ENCODE data around the gene C1R.

C1R gene

DNA sequence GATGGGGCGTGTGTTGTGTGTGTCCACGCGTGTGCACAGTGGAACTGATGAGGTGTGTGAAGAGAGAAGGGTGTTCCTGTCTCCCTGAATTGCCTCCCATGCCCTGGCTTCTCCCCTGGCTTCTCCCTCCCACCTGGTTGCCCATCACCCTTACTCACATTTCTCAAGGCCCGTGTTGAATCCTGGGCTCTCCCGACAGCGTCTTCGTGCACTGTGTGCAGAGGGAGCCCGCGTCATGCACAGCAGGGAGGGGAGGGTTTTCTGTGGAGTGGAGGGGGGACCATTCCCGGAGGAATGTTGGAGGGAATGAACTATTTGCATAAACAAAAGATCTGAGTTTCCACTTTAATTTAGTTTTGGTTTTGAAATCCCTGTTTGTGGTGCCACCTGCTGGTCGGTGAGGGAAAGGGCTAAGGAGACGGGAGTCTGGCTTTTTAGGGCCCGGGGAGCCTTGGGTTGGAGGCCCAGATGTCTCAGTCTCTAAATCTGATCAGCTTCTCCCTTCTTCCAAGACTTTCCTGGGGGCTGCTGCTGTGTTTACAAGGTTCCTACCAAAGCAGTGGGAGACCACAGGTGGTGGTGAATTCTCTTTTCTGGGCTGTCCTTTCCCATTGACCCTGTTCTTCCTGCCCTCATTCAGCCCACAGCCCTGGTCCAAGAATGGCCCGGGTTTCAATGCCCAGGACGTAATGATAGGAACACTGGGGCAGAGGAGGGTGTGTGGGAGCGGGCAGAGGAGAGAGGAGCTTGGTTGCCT lies at the start of gene C1R:
Gene C1R, minus strand, starts transcription at position 217 of the 757 bp plus-strand sequence. Its CDS starts 57 bp downstream, at position 160.
- DNase-seq, result peak in 1 of 2 experiments; percentile 38

DNA sequence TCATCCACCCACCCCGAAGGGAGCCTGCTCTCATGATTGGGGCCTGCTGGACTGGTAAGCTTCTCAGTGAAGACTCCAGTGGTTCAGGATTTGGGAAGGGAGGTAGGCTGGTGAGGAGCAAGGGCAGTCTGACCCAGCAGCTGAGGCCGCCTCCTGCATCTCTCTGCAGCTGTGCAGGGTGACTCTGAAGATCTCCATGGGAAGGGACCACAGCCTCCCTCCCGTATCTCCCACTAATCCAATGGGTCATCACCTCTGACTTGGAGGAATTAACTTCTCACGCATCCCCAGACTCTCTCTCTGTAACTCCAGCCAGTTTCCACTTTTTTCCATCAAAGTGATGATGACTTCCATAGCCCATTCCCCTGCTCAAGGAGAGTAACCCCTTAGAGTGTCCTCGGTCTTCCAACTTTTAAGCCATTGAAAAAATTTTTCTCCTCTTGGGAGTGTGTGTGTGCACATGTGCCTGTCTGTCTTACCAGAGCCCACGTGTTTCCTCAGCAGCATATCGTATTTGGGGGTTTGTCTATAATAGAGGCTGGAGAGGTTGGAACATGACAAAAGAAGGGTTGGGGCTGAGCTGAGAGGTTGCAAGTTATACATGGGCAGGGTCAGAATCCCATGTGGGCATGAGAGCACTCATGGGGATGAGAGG lies 49.2 kb upstream of the C1R start:
- DNase-seq, result no peak

DNA sequence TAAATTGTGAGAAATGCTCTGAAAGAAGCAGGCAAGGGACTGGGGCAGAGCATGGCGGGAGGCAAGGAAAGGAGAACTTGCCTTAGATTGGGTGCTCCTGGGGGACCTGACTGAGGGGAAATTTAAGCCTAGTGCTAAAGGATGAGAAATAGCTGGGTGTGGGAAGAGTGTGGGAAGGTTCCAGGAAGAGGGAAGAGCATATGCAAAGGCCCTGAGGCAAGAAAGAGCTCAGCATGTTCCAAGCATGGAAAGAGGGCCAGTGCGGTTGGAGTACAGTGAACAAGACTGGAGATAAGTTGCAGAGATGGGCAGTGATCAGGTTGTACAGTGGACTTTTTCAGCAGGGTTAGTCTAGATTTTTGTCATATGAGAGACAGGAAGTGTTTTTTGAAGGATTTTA lies 47.0 kb upstream of the C1R start:
- no peak for DNase-seq

DNA sequence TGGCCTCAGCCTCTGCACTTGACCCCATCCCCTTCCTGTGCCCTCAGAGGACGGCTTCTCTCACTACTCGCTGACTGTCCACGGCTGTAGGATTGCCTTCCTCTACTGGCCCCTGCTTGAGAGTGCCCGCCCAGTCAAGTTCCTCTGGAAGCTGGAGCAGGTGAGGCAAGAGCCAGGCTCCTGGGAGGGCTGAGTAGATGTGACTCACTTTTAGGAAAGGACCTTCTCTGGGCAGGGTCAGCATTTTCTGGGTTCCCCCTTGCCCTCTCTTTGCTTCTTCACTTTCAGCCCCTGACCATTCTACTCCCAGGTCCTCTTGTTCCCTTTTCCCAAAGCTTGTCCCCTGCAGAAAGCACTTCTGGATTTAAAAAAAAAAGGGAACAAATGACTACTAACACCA lies 45.7 kb upstream of the C1R start:
- no peak for DNase-seq

DNA sequence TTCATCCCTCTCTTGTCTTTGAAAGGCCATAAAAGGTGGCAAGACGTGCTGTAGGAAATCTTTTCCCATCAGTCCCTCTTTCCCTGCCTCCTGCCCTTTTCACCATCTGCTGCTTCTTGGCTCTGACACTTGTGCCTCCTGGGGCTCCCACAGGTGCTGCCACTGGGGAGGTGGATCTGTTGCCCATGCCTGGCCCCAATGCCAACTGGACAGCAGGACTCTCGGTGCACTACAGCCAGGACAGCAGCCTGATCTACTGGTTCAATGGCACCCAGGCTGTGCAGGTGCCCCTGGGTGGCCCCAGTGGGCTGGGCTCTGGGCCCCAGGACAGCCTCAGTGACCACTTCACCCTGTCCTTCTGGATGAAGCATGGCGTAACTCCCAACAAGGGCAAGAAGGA lies 44.4 kb upstream of the C1R start:
- peak; percentile 44 to 59 for DNase-seq

DNA sequence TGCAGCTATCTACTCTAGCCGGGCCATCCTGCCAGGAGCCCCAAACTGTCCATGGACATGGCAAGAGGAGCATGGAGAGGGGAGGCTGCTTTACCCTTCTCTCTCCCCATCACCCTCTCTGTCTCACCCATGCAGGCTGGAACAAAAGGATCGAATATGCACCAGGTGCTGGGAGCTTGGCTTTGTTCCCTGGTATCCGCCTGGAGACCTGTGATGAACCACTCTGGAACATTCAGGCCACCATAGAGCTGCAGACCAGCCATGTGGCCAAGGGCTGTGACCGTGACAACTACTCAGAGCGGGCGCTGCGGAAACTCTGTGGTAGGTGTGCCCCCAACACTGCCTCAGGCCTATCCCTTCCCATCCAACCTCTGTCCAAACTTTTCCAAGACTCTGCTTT lies 43.8 kb upstream of the C1R start:
- DNase-seq, result no peak

DNA sequence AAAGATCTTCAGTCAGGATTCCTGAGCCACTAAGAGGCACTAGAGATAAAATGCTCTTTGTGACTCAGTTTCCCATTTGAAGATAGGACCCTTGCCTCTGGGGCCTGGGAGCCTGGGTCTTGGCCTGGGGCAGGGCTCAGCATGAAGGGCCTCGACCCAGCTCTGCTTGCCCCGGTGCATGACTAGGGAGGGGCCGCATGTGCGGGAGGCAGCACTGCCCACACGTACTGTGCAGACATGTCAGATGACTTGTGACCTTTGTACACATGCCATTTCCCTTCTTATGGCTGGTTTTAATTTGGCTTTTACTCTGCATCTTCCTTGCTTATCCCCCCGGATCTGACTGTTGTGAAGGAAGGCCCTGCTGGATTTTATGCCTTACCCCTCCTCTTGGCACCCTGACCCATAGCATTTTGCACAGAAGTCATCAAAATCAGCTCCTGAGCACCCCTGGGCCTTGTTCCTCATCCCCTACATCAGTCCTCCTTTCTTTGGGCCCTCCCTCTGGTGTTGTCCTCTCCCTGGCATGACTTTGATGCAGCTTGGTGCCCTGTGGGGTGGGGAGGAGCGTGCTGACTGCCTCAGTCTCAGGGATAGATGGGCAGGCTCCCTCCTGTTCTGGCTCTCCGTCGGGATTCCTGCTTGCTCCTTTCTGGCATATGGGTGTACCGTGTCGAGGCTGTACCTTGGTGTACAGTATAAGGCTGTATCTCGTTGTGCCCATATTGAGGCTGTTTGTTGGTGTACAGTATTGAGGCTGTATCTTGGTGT lies 42.3 kb upstream of the C1R start:
- DNase-seq, result no peak

DNA sequence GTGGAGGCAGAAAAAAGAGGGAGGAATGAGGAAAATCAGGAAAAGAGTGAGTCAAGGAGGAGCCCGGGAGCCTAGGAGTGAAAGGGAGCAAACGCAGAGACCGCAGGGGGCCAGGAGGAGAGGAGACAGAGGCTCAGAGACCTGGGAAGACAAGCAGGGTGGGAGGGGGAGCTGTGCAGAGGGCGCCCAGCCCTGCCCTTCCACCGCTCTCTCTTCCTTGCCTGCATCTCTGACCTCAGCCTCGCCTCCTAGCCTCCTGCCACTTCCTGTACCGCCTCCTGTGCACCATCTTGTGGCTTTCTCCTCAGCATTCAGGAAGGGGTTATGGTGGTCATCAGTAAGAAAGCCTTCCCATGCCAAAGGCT lies 39.2 kb upstream of the C1R start:
- DNase-seq, result peak in 1 of 2 experiments; percentile 13

DNA sequence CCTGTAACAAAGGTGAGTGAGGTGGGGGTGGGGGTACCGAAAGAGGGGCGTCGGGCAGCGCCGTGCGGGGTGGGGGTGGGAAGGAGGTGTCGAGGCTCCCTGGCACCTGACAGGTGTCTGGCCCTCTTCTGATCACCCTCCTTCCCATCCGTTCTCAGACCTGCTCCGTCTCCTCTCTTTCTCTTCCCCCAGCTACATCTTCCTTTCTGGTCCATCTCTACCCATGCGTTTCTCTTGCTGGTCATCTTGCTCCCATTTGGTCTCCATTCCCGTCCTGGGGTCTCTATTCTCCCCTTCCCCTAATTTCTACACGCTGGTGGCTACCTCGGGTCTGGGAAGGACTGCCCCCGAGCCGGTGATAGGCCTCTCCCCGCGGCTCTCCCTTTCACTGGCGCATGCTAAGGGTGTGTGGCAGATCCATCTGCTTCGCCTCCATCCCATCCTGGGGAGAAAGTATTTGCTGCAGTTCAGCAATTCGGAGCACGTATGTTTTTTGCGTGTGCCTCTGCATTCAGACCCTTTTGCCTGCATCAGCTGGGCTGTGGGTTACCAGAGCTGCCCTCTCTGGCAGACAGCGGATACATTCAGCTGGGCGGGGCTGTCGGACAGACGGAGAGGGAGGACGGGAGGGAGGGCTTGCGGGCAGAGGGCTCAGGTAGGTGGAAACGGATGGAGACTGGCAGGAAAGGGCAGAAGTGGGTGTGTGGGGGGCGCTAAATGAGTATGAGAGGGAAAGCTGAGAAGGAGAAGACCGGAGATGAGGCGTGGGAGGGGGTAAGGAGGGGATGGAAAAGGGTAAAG lies 38.7 kb upstream of the C1R start:
- peak; percentile 44 to 62 for DNase-seq

DNA sequence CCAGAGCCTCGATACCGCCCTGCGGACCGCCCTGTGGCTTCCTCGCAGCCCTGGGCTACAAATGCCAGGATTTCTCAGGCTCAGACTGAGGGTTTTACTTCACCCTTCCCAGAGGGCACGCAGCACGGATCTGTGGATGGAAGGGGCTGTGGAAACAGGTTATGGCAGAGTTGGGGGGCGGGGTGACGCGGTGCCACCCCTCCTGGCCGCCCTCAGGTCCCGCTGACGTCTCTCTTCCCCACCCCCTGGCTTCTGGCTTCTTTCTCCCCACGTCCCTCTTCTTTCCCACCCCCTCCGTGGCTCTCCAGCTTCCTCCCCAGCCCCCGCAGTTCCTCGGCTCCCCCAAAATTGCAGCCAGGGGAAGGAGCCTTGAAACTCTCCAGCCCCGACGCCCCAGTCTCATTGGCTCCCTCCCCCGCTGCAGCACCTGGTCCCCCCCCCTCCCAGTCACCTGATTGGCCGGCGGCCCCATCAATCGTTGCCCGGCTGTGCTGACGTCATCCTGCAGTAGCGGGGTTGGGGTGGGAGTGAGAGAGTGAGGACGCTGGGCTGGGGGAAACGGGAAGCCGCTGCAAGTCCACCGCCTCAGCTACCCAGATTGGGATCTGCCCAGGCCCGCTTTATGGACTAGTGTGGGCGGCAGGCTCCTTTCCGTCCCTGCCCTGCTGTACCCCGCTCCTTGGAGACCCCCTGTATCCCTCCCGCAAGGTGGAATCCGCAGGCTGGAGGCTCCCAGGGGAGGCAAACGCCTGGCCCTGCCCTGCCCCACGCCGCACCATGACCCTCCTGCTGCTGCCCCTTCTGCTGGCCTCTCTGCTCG lies 37.8 kb upstream of the C1R start, which contains the start of gene CLSTN3:
Gene CLSTN3, plus strand, starts transcription at position 500 of the 820 bp plus-strand sequence. Its CDS starts 278 bp downstream, at position 778.
- peak; percentile 42 to 54 for DNase-seq

DNA sequence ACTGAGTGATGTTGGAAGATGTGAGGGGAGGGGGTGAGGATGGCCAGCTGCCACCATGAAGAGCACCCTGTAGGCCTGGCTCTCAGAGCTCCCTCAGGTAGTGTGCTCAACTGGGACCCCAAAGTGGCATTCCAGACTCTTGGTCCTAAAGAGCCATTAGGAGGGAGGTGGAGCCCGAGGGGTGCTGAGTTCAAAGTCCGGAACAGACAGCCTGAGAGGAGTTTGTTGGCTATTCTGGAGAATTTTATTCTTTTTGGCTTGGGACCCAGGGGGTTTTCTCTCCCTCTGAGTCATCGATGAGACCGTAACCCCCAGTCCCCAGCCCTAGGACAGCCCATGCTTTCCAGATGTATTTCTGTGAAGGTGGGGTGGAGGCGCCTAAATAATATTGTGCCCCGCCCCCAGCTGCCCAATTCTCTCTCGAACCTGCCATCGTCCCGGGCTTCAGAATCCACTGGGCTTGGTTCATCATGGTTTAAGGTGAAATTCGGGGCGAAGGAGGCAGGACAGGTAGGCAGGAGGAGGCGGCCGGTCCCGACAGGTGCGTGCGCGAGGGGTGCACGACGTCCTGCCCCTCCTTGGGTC lies 37.1 kb upstream of the C1R start:
- DNase-seq, result no peak

DNA sequence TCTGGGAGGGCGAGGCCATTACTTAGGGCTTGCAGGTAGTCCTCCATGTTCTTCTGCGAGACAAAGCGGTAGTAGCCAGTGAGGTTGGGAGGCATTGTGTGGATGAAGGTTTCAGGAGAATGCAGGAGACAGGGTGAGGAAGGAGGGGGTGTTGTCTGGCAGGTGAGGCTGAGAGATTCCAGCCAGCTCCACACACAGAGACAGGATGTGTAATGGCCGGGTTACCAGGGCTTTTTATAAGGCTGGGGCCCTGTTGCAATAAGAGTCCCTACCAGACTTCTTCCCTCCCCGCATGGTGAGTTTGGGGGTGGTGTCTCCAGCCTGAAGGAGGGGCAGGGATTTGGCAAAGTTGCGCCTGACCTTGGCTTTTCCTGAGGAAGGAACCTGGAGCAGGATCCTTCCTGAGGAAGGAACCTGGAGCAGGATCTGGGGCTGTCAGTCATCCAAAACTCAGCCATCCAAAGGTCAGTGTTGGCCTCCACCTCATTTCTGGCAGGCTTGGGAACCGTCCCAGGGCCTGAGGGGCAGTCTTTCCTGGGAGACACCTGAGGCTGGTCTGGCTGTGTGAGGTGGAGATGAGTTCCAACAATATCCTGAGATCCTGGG lies 36.5 kb upstream of the C1R start, which contains the start of gene RBP5:
Gene RBP5, minus strand, starts transcription at position 209 of the 606 bp plus-strand sequence. Its CDS starts 114 bp downstream, at position 95.
- DNase-seq, result no peak

DNA sequence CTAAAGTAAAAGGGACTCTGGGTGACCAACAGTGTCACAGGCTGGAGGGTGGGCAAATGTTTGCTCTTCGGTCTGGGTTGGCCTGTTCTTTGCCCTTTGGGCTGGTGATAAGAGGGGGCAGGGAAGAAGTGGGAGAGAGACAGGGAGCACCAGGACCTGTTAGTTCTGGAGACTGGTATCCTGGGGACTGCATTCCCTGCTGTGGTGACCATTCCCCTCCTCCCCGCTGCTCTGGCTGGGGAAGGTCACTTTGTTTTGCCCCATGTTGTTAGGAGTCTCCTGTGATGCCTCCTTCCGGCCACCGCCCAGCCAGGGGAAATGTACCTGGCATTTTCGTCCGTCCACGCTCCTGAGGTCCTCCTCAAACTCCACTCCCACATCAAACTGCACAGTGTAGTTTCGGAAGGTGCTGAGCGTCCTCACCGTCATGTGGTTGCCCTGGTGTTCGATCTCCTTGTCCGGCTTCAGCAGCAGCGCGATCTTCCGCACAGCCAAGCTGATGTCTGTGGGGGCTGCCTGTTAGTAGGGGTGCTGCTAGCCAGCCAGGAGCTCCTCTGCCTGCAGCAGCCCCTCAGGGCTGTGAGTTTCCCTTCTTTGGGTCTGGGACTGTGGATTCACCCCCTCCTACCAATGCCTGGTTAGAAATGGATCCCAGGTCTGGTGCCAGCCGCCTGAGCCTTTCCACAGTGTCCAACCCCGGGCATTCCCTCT lies 35.8 kb upstream of the C1R start:
- no peak for DNase-seq

DNA sequence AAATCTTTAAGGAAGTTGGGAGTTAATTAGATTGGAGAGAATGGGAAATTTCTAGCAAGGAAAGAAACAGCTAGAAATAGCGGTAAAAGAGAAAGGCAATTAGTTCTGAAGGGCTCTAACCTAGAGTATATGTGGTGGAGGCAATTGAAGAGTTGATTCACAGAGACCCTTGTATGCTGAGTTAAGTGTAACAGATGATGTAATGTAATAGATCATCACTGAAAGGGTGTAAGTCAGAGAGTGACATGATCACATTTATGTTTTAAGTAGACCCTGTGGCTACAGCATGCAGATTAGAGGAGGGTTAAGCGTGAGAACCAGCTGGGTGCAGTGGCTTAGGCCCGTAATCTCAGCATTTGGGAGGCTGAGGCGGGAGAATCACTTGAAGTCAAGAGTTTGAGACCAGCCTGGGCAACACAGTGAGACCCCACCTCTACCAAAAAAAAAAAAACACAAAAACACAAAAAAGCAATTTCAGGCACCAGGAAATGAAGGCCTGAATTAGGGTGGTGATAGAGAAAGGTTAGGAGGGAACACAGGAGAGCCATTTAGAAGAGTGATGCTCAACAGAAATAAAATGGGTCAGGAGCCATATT lies 33.5 kb upstream of the C1R start:
- no peak for DNase-seq

DNA sequence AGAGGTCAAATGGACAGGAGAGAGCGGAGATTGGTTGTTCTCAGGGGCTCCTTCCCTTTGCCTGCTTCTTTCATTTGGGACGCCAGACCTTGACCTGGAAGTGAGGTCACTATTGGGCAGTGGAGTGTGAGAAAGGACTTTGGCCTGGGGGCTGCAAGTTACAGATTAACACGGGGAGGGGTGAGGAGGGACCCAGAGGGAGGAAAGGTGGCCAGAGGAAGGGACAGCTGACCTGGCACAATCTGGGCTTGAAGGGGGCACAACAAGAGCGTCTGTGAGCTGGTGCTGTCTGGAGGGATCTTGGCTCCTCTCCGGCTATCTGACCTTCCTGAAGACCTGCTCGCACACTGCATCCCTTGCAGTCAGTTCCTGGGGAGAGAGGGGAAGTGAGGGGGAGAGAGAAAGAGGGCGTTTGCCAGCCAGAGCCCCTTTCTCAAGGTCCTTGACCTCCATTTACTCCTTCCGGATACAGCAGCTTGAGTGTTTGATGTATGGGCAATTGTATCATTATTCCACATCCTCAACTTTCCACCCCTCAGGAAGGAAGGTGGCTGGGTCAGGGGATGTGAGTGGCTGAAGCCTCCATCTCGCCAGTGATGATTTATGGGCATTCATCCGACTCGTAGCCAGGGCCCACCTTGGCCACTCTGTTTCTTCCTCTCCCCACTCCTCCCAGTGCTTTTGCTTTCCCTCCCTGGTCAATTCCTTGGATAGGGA lies 31.7 kb upstream of the C1R start:
- DNase-seq, result no peak

DNA sequence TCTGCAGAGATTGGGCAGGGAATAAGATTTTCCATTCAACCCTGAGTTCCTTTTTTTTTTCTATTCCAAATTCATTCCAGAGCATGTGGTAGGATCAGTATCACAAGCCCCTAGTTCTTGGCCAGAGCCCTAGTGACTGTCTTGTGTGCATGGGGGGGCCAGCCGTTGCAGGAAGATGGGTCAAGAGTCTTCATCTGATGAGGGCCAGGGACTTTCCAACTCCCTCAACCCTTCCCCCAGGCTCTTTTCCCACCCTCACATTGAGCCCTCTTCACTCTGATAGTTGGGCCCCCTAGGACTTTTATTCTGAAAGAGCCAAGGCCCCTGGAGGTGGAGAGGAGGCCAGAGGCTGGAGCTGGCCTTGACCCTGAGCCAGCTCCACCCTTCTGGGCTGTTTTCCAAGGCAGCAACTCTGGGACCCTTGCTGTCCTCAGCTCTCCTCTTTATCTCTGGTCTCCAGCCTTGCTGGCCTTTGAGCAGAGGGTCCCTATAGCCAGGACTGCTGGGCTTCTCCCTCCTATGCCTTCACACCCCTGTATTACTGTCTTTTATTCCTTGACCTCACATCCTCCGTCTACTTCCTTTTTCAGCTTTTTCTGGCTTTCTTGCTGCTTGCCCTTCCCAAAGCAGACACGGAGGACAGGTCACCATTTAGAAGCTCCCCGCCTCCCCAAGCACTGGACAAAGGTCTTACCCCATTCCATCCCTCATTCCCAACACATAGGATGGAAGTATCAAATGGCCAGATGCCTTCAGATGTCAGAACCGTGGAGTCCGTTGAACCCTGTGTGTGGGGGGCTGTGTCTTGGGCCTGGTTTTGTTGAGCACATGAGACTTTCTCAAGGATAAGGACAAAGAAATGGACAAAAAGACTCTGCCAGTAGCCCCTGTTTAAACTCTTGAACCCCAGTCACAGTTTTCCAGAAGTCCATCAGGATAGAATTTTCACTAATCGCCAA lies 30.8 kb upstream of the C1R start:
- DNase-seq, result no peak

DNA sequence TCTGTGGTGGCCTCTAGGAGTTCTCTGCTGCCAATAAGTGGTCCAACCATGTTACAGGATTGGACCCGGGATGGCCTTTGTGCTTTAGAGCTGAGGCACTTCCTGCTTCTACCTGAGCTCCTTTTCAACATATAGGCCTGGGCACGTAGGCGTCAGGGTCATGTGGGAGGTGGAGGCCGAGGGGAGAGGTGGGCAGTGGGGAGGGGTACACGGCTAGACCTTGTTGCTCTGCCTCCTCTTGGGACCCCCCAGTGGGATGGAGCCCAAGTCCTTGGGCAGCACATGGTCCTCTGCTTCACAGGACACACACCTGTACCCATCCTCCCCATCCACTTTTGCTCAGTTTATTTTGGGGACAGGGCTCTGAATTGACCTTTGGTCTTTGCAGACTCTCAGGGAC lies 29.1 kb upstream of the C1R start:
- no peak for DNase-seq

DNA sequence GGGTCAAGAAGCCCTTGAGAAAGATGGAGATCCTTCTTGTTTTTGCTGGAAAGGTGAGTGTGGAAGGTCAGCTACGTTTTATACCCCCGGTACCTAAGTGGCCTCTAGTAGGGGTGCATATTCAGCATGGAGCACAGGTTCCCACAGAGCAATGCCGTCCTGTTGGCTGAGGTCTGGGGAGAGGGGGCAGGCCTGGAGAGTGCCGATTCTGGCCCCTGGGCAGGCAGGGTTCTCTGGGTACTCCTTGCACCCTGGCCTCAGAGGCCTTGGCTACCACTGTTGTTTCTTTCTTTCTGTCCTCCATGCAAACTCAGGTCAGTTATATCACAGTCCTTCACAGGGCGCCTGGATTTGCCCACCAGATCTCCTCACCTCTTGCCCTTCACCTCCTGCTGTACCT lies 27.9 kb upstream of the C1R start:
- no peak for DNase-seq
